Endodermal cell (in vitro differentiated cells): ENCODE results near the gene TMEM164. TPM values are rescaled to one million over a fixed set of nuclear protein-coding genes. Genes with fewer than 3 reads are reported as not detected.

Experiments used
- DNase-seq: peaks from one replicate; pipeline ENCODE4 v3.0.0-alpha.2; 2017
- H3K27ac ChIP-seq: 2 replicates; pipeline ENCODE4 v1.5.1; 2013; ENCODE audit warnings: mild to moderate bottlenecking, low read depth, low read length, moderate library complexity
- H3K27me3 ChIP-seq: 2 replicates; pipeline ENCODE4 v1.6.1; 2013; ENCODE audit warnings: mild to moderate bottlenecking, low read length, moderate library complexity; ENCODE audit not compliant: insufficient read depth, control insufficient read depth, poor library complexity, severe bottlenecking
- H3K36me3 ChIP-seq: 2 replicates; pipeline ENCODE4 v1.7.0; 2013; ENCODE audit warnings: mild to moderate bottlenecking, low read length, moderate library complexity; ENCODE audit not compliant: control insufficient read depth, insufficient read depth
- H3K4me1 ChIP-seq: one replicate; pipeline ENCODE4 v1.7.0; 2013; ENCODE audit warnings: low read length; ENCODE audit not compliant: control insufficient read depth, insufficient read depth
- H3K4me3 ChIP-seq: 2 replicates; pipeline ENCODE4 v1.5.1; 2013; ENCODE audit warnings: mild to moderate bottlenecking, low read length, moderate library complexity
- H3K9ac ChIP-seq: 2 replicates; pipeline ENCODE4 v1.6.1; 2013; ENCODE audit warnings: mild to moderate bottlenecking, low read length, moderate library complexity; ENCODE audit not compliant: poor library complexity, severe bottlenecking; ENCODE audit errors: extremely low read depth
- H3K9me3 ChIP-seq: 2 replicates; pipeline ENCODE4 v1.6.1; 2013; ENCODE audit warnings: mild to moderate bottlenecking, low read length, moderate library complexity; ENCODE audit not compliant: control insufficient read depth
- H3K27ac Mint-ChIP-seq: 2 replicates; pipeline ENCODE4 v1.8.0; 2020; ENCODE audit warnings: mixed read lengths
- H3K27me3 Mint-ChIP-seq: 2 replicates; pipeline ENCODE4 v1.8.0; 2021; ENCODE audit warnings: mild to moderate bottlenecking, mixed read lengths; ENCODE audit not compliant: insufficient read depth
- H3K36me3 Mint-ChIP-seq: 2 replicates; pipeline ENCODE4 v1.8.0; 2020; ENCODE audit warnings: low read depth, mixed read lengths
- H3K4me1 Mint-ChIP-seq: 2 replicates; pipeline ENCODE4 v1.8.0; 2020; ENCODE audit warnings: mixed read lengths
- H3K4me3 Mint-ChIP-seq: 2 replicates; pipeline ENCODE4 v1.8.0; 2020; ENCODE audit warnings: mild to moderate bottlenecking, moderate library complexity, mixed read lengths
- H3K9me3 Mint-ChIP-seq: 2 replicates; pipeline ENCODE4 v1.8.0; 2020; ENCODE audit warnings: mild to moderate bottlenecking, mixed read lengths
- WGBS, 2 experiments: methylation state at CpG; one replicate each; pipeline versions ENCODE4 v1.1.5 to v1.1.7; 2013; ENCODE audit warnings: missing lambda C conversion rate in 2 of 2, mixed read lengths in 1 of 2; ENCODE audit not compliant: insufficient coverage in 1 of 2, insufficient read length in 1 of 2; 5-methylcytosine and 5-hydroxymethylcytosine counted together
- total RNA-seq, 2 donors: library from RNA; stranded (reverse); fragmentation: NEBNext Ultra II Directional in 1 of 2; extraction: Animal tissue kit (Norgen Biotek cat#: 25700) in 1 of 2; gene quantifications; 2 replicates in 1 of 2; 3 replicates in 1 of 2; pipeline ENCODE4 v1.2.1, GENCODE V29; 2021
- TF ChIP-seq, protein P1 (sequence below): fragments of 200-600 bp; sonication (generic); conservative IDR thresholded peaks from 2 replicates; pipeline ENCODE4 v1.5.0; 2021; ENCODE audit warnings: antibody characterized with exemption, mild to moderate bottlenecking

Gene TMEM164
- total RNA-seq, 2 donors from 2014 or later = 30.4 to 50.7 TPM

DNA sequence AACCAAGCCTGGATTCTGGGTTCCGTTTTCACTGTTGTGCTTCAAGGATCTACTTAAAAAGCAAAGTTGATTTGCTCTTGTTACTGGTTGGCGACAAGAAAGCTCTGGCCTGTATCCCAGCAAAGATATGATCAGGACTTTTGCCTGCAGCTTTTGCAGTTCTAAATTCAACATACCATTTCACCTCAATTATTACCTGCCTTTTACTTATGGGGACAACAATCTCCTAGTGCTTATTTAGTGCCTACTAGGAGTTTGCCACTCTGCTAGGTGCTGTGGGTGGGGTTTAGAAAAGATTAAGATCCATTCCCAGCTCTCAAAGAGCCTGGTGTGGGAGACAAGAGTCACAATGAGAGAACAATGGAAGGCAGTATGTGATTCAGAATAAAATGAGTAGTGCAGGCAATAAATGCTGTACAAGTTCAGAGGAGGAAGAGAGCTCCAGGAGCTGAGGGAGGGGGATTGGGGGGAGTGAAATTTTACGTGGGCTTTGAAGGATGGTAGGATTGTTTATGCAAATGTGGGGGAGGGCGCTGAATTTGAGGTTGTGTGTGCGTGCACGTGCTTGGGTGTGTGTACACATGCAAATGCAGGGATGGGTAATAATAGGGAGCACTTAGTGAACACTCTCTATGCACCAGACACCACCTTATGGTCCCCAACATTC is 5.0 kb upstream of the TMEM164 start:
- Mint-ChIP-seq H3K4me3 (no peak overlapping the region), H3K27ac (no peak overlapping the region)

DNA sequence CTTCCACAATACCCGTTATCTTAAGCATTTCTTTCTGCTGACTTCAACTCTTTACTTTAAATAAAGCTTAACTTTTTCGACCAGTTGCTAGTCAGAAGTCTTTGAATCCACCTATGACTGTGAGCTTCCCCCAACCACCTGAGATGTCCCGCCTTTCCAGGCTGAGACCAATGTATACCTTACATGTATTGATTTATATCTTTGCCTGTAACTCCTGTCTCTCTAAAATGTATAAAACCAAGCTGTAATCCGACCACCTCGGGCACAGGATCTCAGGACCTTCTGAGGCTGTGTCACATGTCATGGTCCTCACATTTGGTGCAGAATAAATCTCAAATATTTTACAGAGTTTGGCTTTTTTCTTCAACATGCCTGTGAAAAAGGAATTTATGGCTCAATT is 2.9 kb upstream of the TMEM164 start:
- Mint-ChIP-seq H3K4me3 (no peak overlapping the region), H3K27me3 (no peaks in the 10 kb centered on the region)
- DNase-seq = no peak

More for the DNA sequence above, 5.0 kb upstream of the TMEM164 start:
- Histone ChIP-seq H3K9ac (no peak overlapping the region), H3K27me3 (no peaks in the 10 kb centered on the region), H3K4me3 (no peak overlapping the region), H3K36me3 (no peaks in the 10 kb centered on the region), H3K27ac (no peak overlapping the region), H3K4me1 (peaks cover 7% of the 10 kb centered on the region), H3K9me3 (no peaks in the 10 kb centered on the region)
- TF ChIP-seq, protein P1, sequence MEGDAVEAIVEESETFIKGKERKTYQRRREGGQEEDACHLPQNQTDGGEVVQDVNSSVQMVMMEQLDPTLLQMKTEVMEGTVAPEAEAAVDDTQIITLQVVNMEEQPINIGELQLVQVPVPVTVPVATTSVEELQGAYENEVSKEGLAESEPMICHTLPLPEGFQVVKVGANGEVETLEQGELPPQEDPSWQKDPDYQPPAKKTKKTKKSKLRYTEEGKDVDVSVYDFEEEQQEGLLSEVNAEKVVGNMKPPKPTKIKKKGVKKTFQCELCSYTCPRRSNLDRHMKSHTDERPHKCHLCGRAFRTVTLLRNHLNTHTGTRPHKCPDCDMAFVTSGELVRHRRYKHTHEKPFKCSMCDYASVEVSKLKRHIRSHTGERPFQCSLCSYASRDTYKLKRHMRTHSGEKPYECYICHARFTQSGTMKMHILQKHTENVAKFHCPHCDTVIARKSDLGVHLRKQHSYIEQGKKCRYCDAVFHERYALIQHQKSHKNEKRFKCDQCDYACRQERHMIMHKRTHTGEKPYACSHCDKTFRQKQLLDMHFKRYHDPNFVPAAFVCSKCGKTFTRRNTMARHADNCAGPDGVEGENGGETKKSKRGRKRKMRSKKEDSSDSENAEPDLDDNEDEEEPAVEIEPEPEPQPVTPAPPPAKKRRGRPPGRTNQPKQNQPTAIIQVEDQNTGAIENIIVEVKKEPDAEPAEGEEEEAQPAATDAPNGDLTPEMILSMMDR = no peak
- 83 to 95% methylated on average over 2 to 6 of the region's 6 CpGs for WGBS, 2 experiments
- Mint-ChIP-seq H3K27me3 (peaks cover 2% of the 10 kb centered on the region), H3K4me1 (peaks cover 44% of the 10 kb centered on the region), H3K9me3 (peaks cover 15% of the 10 kb centered on the region), H3K36me3 (no peaks in the 10 kb centered on the region)
- no peak for DNase-seq

DNA sequence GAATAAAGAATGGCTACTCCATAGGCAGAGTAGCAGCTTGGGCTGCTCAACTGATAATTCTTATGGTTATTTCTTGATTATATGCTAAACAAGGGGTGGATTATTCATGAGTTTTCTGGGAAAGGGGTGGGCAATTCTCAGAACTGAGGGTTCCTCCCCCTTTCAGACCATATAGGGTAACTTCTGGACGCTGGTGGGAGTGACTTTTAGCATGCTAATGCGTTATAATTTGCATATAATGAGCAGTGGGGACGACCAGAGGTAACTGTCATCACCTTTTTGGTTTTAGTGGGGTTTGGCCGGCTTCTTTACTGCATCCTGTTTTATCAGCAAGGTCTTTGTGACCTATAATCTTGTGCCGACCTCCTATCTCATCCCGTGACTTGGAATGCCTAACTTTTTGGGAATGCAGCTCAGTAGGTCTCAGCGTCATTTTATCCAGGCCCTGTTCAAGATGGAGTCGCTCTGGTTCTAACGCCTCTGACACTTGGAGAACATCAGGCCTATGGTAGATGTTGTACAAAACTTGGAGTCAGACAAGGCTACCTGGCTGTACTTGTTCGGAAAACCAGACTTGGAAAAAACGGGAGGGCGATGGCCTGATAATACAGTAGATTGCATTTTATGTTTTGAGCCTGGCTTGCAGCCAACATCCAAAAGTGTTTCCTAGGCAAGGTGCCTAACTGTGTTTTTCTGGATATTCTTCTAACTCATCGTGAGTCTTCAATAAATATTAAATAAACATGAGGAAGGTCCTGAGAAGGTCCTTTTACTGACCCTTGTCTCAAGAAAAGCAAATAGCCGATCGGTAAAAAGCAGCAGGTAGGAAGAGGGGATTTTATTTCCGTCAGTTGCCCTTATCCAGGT is 1.8 kb upstream of the TMEM164 start:
- no peak overlapping the region for H3K27ac ChIP-seq
- H3K4me3 ChIP-seq = no peak overlapping the region
- no peaks in the 10 kb centered on the region for H3K9me3 ChIP-seq
- Mint-ChIP-seq H3K36me3 (peaks cover 4% of the 10 kb centered on the region), H3K9me3 (peaks cover 6% of the 10 kb centered on the region), H3K4me3 (peak overlapping the region; percentile 92), H3K4me1 (peaks cover 41% of the 10 kb centered on the region), H3K27me3 (no peaks in the 10 kb centered on the region), H3K27ac (no peak overlapping the region)
- WGBS, 2 experiments = 85 to 95% methylated on average over 11 to 16 of the region's 16 CpGs
- no peaks in the 10 kb centered on the region for H3K27me3 ChIP-seq
- H3K4me1 ChIP-seq = peaks cover 7% of the 10 kb centered on the region
- no peak overlapping the region for H3K9ac ChIP-seq
- no peak for DNase-seq
- no peaks in the 10 kb centered on the region for H3K36me3 ChIP-seq
- TF ChIP-seq, protein P1 = no peak

More for the DNA sequence above, 2.9 kb upstream of the TMEM164 start:
- no peak overlapping the region for H3K4me3 ChIP-seq
- Mint-ChIP-seq H3K27ac (no peak overlapping the region), H3K36me3 (no peaks in the 10 kb centered on the region), H3K4me1 (peaks cover 36% of the 10 kb centered on the region), H3K9me3 (peaks cover 12% of the 10 kb centered on the region)
- TF ChIP-seq, protein P1 = no peak
- H3K27me3 ChIP-seq = no peaks in the 10 kb centered on the region
- H3K9me3 ChIP-seq = no peaks in the 10 kb centered on the region
- 93 to 100% methylated on average over 1 to 5 of the region's 5 CpGs for WGBS, 2 experiments
- peaks cover 7% of the 10 kb centered on the region for H3K4me1 ChIP-seq
- H3K36me3 ChIP-seq = no peaks in the 10 kb centered on the region
- no peak overlapping the region for H3K27ac ChIP-seq
- no peak overlapping the region for H3K9ac ChIP-seq
